Immature natural killer cell (primary cell): Measurements from ENCODE around the gene PXN. TPM values are rescaled to one million over a fixed set of nuclear protein-coding genes. Genes with fewer than 3 reads are reported as not detected.
A peak's percentile ranks its signal among the peaks of the same experiment; 100 is the strongest.
"Not testable (repeated sequence)": the region's sequence is repeated elsewhere in the genome, so short reads cannot be mapped to it uniquely, and the experiment has no call there.

Experiments used
- DNase-seq, 3 donors: peaks; one replicate each; pipeline ENCODE4 v3.0.0; 2022; ENCODE audit warnings: mixed read lengths in 1 of 3
- H3K27ac Mint-ChIP-seq, 6 donors: one replicate each; pipeline ENCODE4 v1.8.0; 2020; ENCODE audit warnings: mixed read lengths in 6 of 6, mild to moderate bottlenecking in 5 of 6, inconsistent platforms in 4 of 6, moderate library complexity in 3 of 6
- H3K27me3 Mint-ChIP-seq, 3 donors: one replicate each; pipeline ENCODE4 v1.8.0; 2020 to 2021; ENCODE audit warnings: low read depth in 3 of 3, mild to moderate bottlenecking in 3 of 3, mixed read lengths in 3 of 3, moderate library complexity in 3 of 3, inconsistent platforms in 1 of 3
- H3K36me3 Mint-ChIP-seq, 3 donors: one replicate each; pipeline ENCODE4 v1.8.0; 2020; ENCODE audit warnings: mixed read lengths in 3 of 3, inconsistent platforms in 2 of 3, mild to moderate bottlenecking in 2 of 3
- H3K4me1 Mint-ChIP-seq, 2 donors: one replicate each; pipeline ENCODE4 v1.8.0; 2020; ENCODE audit warnings: inconsistent platforms in 2 of 2, mild to moderate bottlenecking in 2 of 2, mixed read lengths in 2 of 2, moderate library complexity in 1 of 2
- H3K4me3 Mint-ChIP-seq, 5 donors: one replicate each; pipeline ENCODE4 v1.8.0; 2020; ENCODE audit warnings: mild to moderate bottlenecking in 5 of 5, mixed read lengths in 5 of 5, inconsistent platforms in 3 of 5, moderate library complexity in 3 of 5
- H3K9me3 Mint-ChIP-seq, 6 donors: one replicate each; pipeline ENCODE4 v1.8.0; 2020; ENCODE audit warnings: mild to moderate bottlenecking in 6 of 6, mixed read lengths in 6 of 6, inconsistent platforms in 4 of 6, moderate library complexity in 3 of 6
- polyA plus RNA-seq, 3 donors: library from polyadenylated mRNA; unstranded; fragments of 300-500 nt; fragmentation: Illumina TruSeq; gene quantifications; one replicate each; pipeline ENCODE4 v1.2.3, GENCODE V29; 2021

PXN gene
- polyA plus RNA-seq, 3 donors from 2014 or later = 132 to 310 (median 240) TPM

GRCh38 chr12:120257041-120257821 lies 8.3 kb downstream of the PXN start:
- peaks cover 94 to 98% of the 10 kb centered on the region in 2 donors for H3K4me1 Mint-ChIP-seq
- no peak for DNase-seq
- H3K36me3 Mint-ChIP-seq = peaks cover 6 to 35% (median 16%) of the 10 kb centered on the region in 3 donors
- H3K27me3 Mint-ChIP-seq = peaks cover 15 to 22% (median 20%) of the 10 kb centered on the region in 3 donors
- H3K27ac Mint-ChIP-seq = peak overlapping the region; percentile 88 to 99 (median 92)
- no peaks in the 10 kb centered on the region for H3K9me3 Mint-ChIP-seq
- peak overlapping the region; percentile 69 to 80 (median 77) for H3K4me3 Mint-ChIP-seq

GRCh38 chr12:120254809-120255208 lies 10.7 kb downstream of the PXN start:
- Mint-ChIP-seq H3K4me1 (peaks cover 93% of the 10 kb centered on the region in 2 donors), H3K9me3 (no peaks in the 10 kb centered on the region), H3K4me3 (peak overlapping the region; percentile 61 to 89 (median 84)), H3K27ac (peak overlapping the region; percentile 91 to 99 (median 97)), H3K27me3 (peaks cover 26 to 35% (median 31%) of the 10 kb centered on the region in 3 donors), H3K36me3 (peaks cover 6 to 35% (median 11%) of the 10 kb centered on the region in 3 donors)
- DNase-seq = no peak

DNA sequence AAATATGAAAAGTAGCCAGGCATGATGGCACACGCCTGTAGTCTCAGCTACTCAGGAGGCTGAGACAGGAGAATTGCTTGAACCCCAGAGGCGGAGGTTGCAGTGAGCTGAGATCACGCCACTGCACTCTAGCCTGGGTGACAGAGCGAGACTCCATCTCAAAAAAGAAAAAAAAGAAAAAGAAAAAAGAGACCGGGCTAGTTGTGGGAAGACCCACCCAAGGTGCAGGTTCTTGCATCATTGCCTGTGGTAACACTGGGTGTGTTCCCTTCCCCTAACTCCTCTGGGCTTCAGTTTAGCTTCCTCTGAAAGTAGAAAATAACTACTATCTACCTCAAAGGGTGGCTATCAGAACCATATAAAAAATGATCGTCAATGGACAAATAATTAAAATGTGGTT lies 12.2 kb downstream of the PXN start:
- Mint-ChIP-seq H3K4me1 (peaks cover 91 to 93% of the 10 kb centered on the region in 2 donors), H3K27me3 (peaks cover 26 to 38% (median 34%) of the 10 kb centered on the region in 3 donors), H3K4me3 (peak overlapping the region; percentile 81 to 89 (median 84)), H3K27ac (peak overlapping the region; percentile 91 to 99 (median 97)), H3K36me3 (peaks cover 6 to 31% (median 9%) of the 10 kb centered on the region in 3 donors)
- DNase-seq = peak; percentile 80 to 82 (median 81)
- not testable (repeated sequence) for H3K9me3 Mint-ChIP-seq

DNA sequence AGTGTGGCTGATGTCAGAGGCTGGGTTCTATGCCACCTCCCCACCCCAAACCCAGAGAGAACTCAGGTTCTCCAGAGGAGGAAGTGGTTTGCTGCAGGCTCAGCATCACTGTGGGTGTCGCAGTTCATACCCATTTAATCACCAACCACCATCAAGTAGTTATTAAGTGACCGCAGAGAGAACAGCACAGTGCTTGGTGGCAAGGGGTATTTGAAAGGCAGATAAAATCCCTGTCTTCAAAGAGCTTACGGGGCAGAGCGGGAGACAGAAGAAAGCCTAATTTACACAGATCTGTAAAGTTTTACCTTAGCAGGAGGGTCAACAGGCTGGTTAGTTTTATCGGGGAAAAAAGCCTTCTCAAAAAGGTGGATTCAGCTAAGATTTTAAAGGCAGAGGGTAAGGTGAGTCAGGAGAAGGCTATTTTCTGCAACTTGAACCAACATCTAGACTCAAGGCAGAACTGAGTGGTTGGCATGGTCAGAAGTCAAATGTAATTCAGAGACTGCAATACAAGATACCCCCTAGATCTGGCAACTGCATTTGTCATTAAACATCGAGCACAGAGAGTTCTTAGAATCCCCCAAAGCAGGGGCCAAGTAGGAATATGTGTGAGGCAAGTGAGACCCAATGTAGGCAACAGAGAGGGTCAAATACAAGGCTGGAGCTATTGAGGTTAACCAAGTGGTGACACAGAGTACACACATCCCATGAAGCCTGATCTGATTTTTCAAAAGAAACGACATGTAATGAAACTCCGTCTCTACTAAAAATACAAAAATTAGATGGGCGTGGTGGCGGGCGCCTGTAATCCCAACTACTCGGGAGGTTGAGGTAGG lies 13.2 kb downstream of the PXN start:
- Mint-ChIP-seq H3K27me3 (peaks cover 26 to 37% (median 37%) of the 10 kb centered on the region in 3 donors), H3K36me3 (peaks cover 6 to 28% (median 9%) of the 10 kb centered on the region in 3 donors), H3K9me3 (no peaks in the 10 kb centered on the region), H3K4me3 (peak overlapping the region; percentile 81 to 89 (median 84)), H3K27ac (peak overlapping the region; percentile 91 to 99 (median 97)), H3K4me1 (peaks cover 91 to 93% of the 10 kb centered on the region in 2 donors)
- DNase-seq = peak; percentile 94

GRCh38 chr12:120251364-120252070 lies 14.0 kb downstream of the PXN start:
- Mint-ChIP-seq H3K4me3 (peak overlapping the region; percentile 81 to 89 (median 84)), H3K4me1 (peaks cover 91 to 93% of the 10 kb centered on the region in 2 donors), H3K27me3 (peaks cover 24 to 37% (median 37%) of the 10 kb centered on the region in 3 donors), H3K36me3 (peaks cover 6 to 28% (median 9%) of the 10 kb centered on the region in 3 donors), H3K27ac (peak overlapping the region; percentile 91 to 99 (median 97))
- not testable (repeated sequence) for H3K9me3 Mint-ChIP-seq, DNase-seq

- Mint-ChIP-seq H3K27me3 (peaks cover 24 to 37% (median 35%) of the 10 kb centered on the region in 3 donors), H3K27ac (peak overlapping the region; percentile 91 to 99 (median 98)), H3K9me3 (no peaks in the 10 kb centered on the region), H3K36me3 (peaks cover 7 to 22% (median 10%) of the 10 kb centered on the region in 3 donors), H3K4me1 (peaks cover 91% of the 10 kb centered on the region in 2 donors), H3K4me3 (peak overlapping the region; percentile 79 to 92 (median 86))
- peak; percentile 79 to 81 (median 79) for DNase-seq
Measured at GRCh38 chr12:120249875-120250795, 15.4 kb downstream of the PXN start.

DNA sequence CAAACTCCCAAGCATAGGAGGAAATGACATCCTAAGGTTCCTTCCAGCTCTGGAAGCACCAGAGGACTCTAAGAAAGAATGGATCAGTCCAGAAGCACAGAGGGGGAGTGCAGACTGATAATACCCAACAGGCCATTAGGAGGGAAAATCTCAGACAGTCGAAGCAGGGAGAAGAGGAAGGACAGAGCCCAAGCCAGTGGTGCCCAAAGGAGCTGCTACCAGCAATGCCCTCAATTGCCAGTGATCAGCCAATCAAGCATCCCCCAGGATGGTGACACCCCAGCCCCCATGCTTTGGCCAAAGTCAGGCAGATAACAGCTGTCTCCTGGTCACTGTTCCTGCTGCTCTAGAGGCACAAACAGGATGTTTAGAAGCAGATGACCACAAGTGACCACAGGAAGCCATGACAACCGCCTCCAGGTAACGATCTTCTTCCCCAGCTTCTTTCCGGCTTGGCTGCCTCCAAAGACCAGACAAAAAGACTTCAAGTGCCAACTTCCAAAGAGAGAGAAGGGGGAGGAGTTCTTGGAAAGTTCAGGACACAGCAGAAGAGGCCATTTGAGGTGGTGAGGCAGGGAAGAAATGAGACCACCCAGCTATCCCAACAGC lies 16.2 kb downstream of the PXN start:
- peaks cover 4 to 18% (median 9%) of the 10 kb centered on the region in 3 donors for H3K36me3 Mint-ChIP-seq

GRCh38 chr12:120247621-120248030 lies 17.9 kb downstream of the PXN start:
- no peak for DNase-seq
- Mint-ChIP-seq H3K4me1 (peaks cover 89% of the 10 kb centered on the region in 2 donors), H3K27ac (peak overlapping the region; percentile 74 to 96 (median 92)), H3K4me3 (peak overlapping the region; percentile 63 to 89 (median 78)), H3K9me3 (no peaks in the 10 kb centered on the region), H3K27me3 (peaks cover 12 to 21% (median 21%) of the 10 kb centered on the region in 3 donors), H3K36me3 (peaks cover 4 to 11% (median 6%) of the 10 kb centered on the region in 3 donors)

More for the DNA sequence above, 16.2 kb downstream of the PXN start:
- DNase-seq = peak in 1 of 3 donors; percentile 33
- Mint-ChIP-seq H3K27ac (peak overlapping the region; percentile 91 to 99 (median 98)), H3K27me3 (peaks cover 21 to 34% (median 33%) of the 10 kb centered on the region in 3 donors), H3K4me1 (peaks cover 88 to 90% of the 10 kb centered on the region in 2 donors), H3K9me3 (no peaks in the 10 kb centered on the region), H3K4me3 (peak overlapping the region; percentile 79 to 92 (median 86))

GRCh38 chr12:120247183-120247582 lies 18.3 kb downstream of the PXN start:
- peaks cover 10 to 17% (median 16%) of the 10 kb centered on the region in 3 donors for H3K27me3 Mint-ChIP-seq
- peaks cover 89% of the 10 kb centered on the region in 2 donors for H3K4me1 Mint-ChIP-seq
- H3K36me3 Mint-ChIP-seq = peaks cover 4 to 11% (median 6%) of the 10 kb centered on the region in 3 donors
- peak overlapping the region; percentile 74 to 96 (median 92) for H3K27ac Mint-ChIP-seq
- H3K9me3 Mint-ChIP-seq = no peaks in the 10 kb centered on the region
- no peak for DNase-seq
- peak overlapping the region; percentile 63 to 89 (median 78) for H3K4me3 Mint-ChIP-seq

DNA sequence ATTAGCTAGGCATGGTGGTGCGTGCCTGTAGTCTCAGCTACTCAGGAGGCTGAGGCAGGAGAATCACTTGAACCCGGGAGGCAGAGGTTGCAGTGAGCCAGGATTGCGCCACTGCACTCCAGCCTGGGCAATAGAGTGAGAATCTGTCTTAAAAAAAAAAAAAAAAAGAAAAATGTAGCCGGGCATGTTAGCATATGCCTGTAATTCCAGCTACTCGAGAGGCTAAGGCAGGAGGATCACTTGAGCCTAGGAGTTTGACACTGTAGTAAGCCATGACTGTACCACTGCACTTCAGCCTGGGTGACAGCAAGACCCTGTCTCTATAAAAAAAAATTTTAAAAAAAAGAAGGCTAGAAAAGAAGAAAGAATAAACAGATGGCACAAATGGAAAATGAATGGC lies 18.8 kb downstream of the PXN start:
- Mint-ChIP-seq H3K4me3 (peak overlapping the region in 4 of 5 donors; percentile 63 to 89 (median 80)), H3K27ac (peak overlapping the region in 5 of 6 donors; percentile 74 to 96 (median 91)), H3K4me1 (peaks cover 89% of the 10 kb centered on the region in 2 donors), H3K27me3 (peaks cover 5 to 13% (median 11%) of the 10 kb centered on the region in 3 donors), H3K36me3 (peaks cover 6 to 14% (median 6%) of the 10 kb centered on the region in 3 donors)
- H3K9me3 Mint-ChIP-seq, DNase-seq: not testable (repeated sequence)

DNA sequence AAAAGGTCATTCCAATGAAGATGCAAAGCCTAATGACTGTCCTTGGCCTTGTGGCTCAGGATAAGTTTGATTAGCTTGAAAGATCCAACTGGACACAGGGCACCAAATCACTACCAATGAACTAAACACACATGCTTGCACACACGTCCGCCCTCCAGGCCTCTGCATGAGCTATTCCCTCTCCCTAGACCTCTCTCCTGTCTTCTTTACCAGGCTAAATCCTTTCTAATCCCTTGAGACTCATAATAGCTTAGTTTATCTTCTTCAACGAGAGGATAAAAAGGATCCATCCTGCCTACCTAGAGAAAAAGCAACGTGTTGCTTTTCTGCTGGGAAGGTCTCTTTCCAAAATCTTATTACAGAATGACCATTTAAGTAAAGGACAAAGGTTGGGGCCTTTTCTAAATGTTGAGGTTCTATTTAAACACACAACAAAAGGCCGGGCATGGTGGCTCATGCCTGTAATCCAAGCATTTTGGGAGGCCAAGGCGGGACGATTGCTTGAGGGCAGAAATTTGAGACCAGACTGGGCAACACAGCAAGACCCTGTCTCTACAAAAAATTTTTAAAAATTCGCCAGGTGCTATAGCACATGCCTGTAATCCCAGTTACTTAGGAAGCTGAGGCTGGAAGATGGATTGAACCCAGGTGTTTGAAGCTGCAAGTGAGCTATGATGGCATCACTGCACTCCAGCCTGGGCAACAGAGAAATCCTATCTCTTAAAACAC lies 22.4 kb downstream of the PXN start:
- Mint-ChIP-seq H3K4me3 (peak overlapping the region; percentile 22 to 72 (median 48)), H3K9me3 (no peaks in the 10 kb centered on the region), H3K36me3 (peaks cover 6 to 14% (median 11%) of the 10 kb centered on the region in 3 donors), H3K27me3 (peaks cover 0 to 3% (median 1%) of the 10 kb centered on the region in 3 donors), H3K4me1 (peaks cover 88 to 90% of the 10 kb centered on the region in 2 donors), H3K27ac (peak overlapping the region; percentile 13 to 89 (median 80))
- no peak for DNase-seq
